SH-SY5Y (cell line): ENCODE measurements around the gene HS6ST1.

Source experiments
- GATA2 ChIP-seq: IDR thresholded peaks from 2 replicates; pipeline ENCODE4 v1.6.1; 2011; ENCODE audit warnings: mild to moderate bottlenecking, low read depth, low read length
- GATA3 ChIP-seq: IDR thresholded peaks from 2 replicates; pipeline ENCODE4 v1.6.1; 2011; ENCODE audit warnings: low read depth, mild to moderate bottlenecking, low read length, moderate library complexity

- TF ChIP-seq GATA2 (no peak), GATA3 (no peak)
These were observed 44.5 kb downstream of the HS6ST1 start for GRCh38 chr2:128274218-128274617.
